MG63 (cell line): ENCODE measurements around the gene RGS7. TPM values are rescaled to one million over a fixed set of nuclear protein-coding genes. Genes with fewer than 3 reads are reported as not detected.
"Not testable (repeated sequence)": the region's sequence is repeated elsewhere in the genome, so short reads cannot be mapped to it uniquely, and the experiment has no call there.

Experiments
- DNase-seq: peaks from one replicate; pipeline ENCODE4 v3.0.0-alpha.2; 2020
- H3K27me3 ChIP-seq: fragments of 250-450 bp; sonication (Bioruptor Pico); 2 replicates; pipeline ENCODE4 v1.5.1; 2020; ENCODE audit warnings: mild to moderate bottlenecking, moderate library complexity
- H3K36me3 ChIP-seq: fragments of 250-450 bp; sonication (Bioruptor Pico); 2 replicates; pipeline ENCODE4 v1.5.1; 2020; ENCODE audit warnings: mild to moderate bottlenecking, moderate library complexity
- H3K4me3 ChIP-seq: fragments of 250-450 bp; sonication (Bioruptor Pico); 2 replicates; pipeline ENCODE4 v1.5.1; 2020; ENCODE audit warnings: mild to moderate bottlenecking, moderate library complexity
- H3K9me3 ChIP-seq: fragments of 250-450 bp; sonication (Bioruptor Pico); 2 replicates; pipeline ENCODE4 v1.5.1; 2020; ENCODE audit warnings: mild to moderate bottlenecking, moderate library complexity
- total RNA-seq: library from RNA; depleted of rRNA; stranded (reverse); fragments of >200 nt; shearing (Covaris generic); gene quantifications from 2 replicates; pipeline ENCODE4 v1.2.3, GENCODE V29; 2014; ENCODE audit warnings: low replicate concordance

RGS7 gene
- total RNA-seq, 1 experiment from 2014 or later = 0.13 TPM

GRCh38 chr1:240980342-240980741 is 376.7 kb downstream of the RGS7 start:
- no peak overlapping the region for H3K4me3 ChIP-seq
- no peaks in the 10 kb centered on the region for H3K9me3 ChIP-seq
- H3K36me3 ChIP-seq = no peaks in the 10 kb centered on the region
- 0 out of 2 replicates have a peak, but pooled peaks cover 2% of the 10 kb centered on the region for H3K27me3 ChIP-seq
- no peak for DNase-seq

- no peak for DNase-seq
- no peaks in the 10 kb centered on the region for H3K36me3 ChIP-seq
- H3K9me3 ChIP-seq = no peaks in the 10 kb centered on the region
- 0 out of 2 replicates have a peak, but pooled peaks cover 2% of the 10 kb centered on the region for H3K27me3 ChIP-seq
- H3K4me3 ChIP-seq = no peak overlapping the region
Observed at GRCh38 chr1:240976685-240977084, 380.3 kb downstream of the RGS7 start.

GRCh38 chr1:240973875-240974274 is 383.1 kb downstream of the RGS7 start:
- Histone ChIP-seq H3K4me3 (no peak overlapping the region), H3K27me3 (0 out of 2 replicates have a peak, but pooled peaks cover 2% of the 10 kb centered on the region), H3K9me3 (no peaks in the 10 kb centered on the region), H3K36me3 (no peaks in the 10 kb centered on the region)
- no peak for DNase-seq

- not testable (repeated sequence) for DNase-seq, H3K9me3 ChIP-seq, H3K4me3 ChIP-seq, H3K27me3 ChIP-seq, H3K36me3 ChIP-seq
Observed at GRCh38 chr1:240972059-240972458, 384.9 kb downstream of the RGS7 start.

GRCh38 chr1:240970253-240970652 is 386.8 kb downstream of the RGS7 start:
- DNase-seq = no peak

GRCh38 chr1:240968864-240969263 is 388.1 kb downstream of the RGS7 start:
- Histone ChIP-seq H3K9me3 (no peaks in the 10 kb centered on the region), H3K36me3 (no peaks in the 10 kb centered on the region), H3K4me3 (no peak overlapping the region), H3K27me3 (no peaks in the 10 kb centered on the region)
- no peak for DNase-seq

More at GRCh38 chr1:240970253-240970652, 386.8 kb downstream of the RGS7 start:
- H3K4me3 ChIP-seq = no peak overlapping the region
- H3K36me3 ChIP-seq = no peaks in the 10 kb centered on the region
- H3K9me3 ChIP-seq = no peaks in the 10 kb centered on the region
- no peaks in the 10 kb centered on the region for H3K27me3 ChIP-seq

- no peak for DNase-seq
- peaks cover 7% of the 10 kb centered on the region; the same call in 1 of the 2 replicates for H3K27me3 ChIP-seq
- H3K9me3 ChIP-seq = no peaks in the 10 kb centered on the region
- no peaks in the 10 kb centered on the region for H3K36me3 ChIP-seq
- no peak overlapping the region for H3K4me3 ChIP-seq
Observed at GRCh38 chr1:240967070-240967724, 389.8 kb downstream of the RGS7 start.

- Histone ChIP-seq H3K4me3 (no peak overlapping the region), H3K9me3 (no peaks in the 10 kb centered on the region), H3K36me3 (no peaks in the 10 kb centered on the region), H3K27me3 (peaks cover 17% of the 10 kb centered on the region)
- DNase-seq = no peak
Observed at GRCh38 chr1:240965581-240966091, 391.4 kb downstream of the RGS7 start.

- no peaks in the 10 kb centered on the region for H3K9me3 ChIP-seq
- H3K4me3 ChIP-seq = no peak overlapping the region
- peaks cover 21% of the 10 kb centered on the region for H3K27me3 ChIP-seq
- no peak for DNase-seq
- H3K36me3 ChIP-seq = no peaks in the 10 kb centered on the region
Observed at GRCh38 chr1:240962086-240962485, 394.9 kb downstream of the RGS7 start.

GRCh38 chr1:240956424-240956823 is 400.6 kb downstream of the RGS7 start:
- H3K27me3 ChIP-seq = peaks cover 10% of the 10 kb centered on the region
- H3K4me3 ChIP-seq = no peak overlapping the region
- no peaks in the 10 kb centered on the region for H3K36me3 ChIP-seq
- H3K9me3 ChIP-seq = no peaks in the 10 kb centered on the region
- DNase-seq = no peak

- no peaks in the 10 kb centered on the region for H3K36me3 ChIP-seq
- H3K9me3 ChIP-seq = no peaks in the 10 kb centered on the region
- H3K27me3 ChIP-seq = peaks cover 6% of the 10 kb centered on the region
- H3K4me3 ChIP-seq = no peak overlapping the region
- no peak for DNase-seq
Observed at GRCh38 chr1:240956020-240956419, 401.0 kb downstream of the RGS7 start.

GRCh38 chr1:240947438-240948224 is 409.4 kb downstream of the RGS7 start:
- Histone ChIP-seq H3K9me3 (no peaks in the 10 kb centered on the region), H3K4me3 (no peak overlapping the region), H3K27me3 (no peaks in the 10 kb centered on the region), H3K36me3 (no peaks in the 10 kb centered on the region)
- no peak for DNase-seq

- Histone ChIP-seq H3K4me3 (no peak overlapping the region), H3K9me3 (no peaks in the 10 kb centered on the region), H3K36me3 (no peaks in the 10 kb centered on the region), H3K27me3 (no peaks in the 10 kb centered on the region; the same call in 1 of the 2 replicates)
- DNase-seq = peak; percentile 32
Observed at GRCh38 chr1:240946926-240947325, 410.1 kb downstream of the RGS7 start.

GRCh38 chr1:240942901-240943300 is 414.1 kb downstream of the RGS7 start:
- DNase-seq = no peak
- no peaks in the 10 kb centered on the region; the same call in 1 of the 2 replicates for H3K27me3 ChIP-seq
- no peak overlapping the region for H3K4me3 ChIP-seq
- peaks cover 3% of the 10 kb centered on the region for H3K9me3 ChIP-seq
- H3K36me3 ChIP-seq = no peaks in the 10 kb centered on the region

GRCh38 chr1:240941701-240942370 is 415.2 kb downstream of the RGS7 start:
- no peak for DNase-seq
- Histone ChIP-seq H3K27me3 (no peaks in the 10 kb centered on the region; the same call in 1 of the 2 replicates), H3K36me3 (no peaks in the 10 kb centered on the region), H3K9me3 (peaks cover 13% of the 10 kb centered on the region), H3K4me3 (no peak overlapping the region)

- no peaks in the 10 kb centered on the region; the same call in 1 of the 2 replicates for H3K27me3 ChIP-seq
- no peak for DNase-seq
- no peak overlapping the region for H3K4me3 ChIP-seq
- peaks cover 19% of the 10 kb centered on the region for H3K9me3 ChIP-seq
- H3K36me3 ChIP-seq = no peaks in the 10 kb centered on the region
Observed at GRCh38 chr1:240936911-240937668, 419.9 kb downstream of the RGS7 start.
